ENCODE measurements around the gene TXNDC11. TPM values are rescaled to one million over a fixed set of nuclear protein-coding genes. Genes with fewer than 3 reads are reported as not detected.

The TXNDC11 gene
- total RNA-seq, 6 experiments from 2014 or later: 43.2 to 63.3 (median 54.0) TPM

DNA sequence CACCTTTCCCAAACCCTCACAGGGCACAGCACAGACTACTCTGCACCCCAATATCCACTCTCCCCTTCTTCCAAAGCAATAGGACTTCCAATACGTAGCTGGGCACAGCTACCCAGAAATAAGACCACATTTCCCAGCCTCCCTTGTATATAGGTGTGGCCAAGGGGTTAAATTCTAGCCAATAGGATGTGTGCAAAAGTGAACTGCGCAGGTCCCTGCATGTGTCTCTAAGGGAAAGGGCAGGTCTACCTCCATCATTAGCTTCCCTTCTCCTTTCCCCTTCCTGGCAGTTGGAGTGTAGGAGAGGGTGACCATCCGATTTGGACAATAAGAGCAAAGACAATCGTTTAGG lies 99.9 kb downstream of the TXNDC11 start:
- intact Hi-C loops (cut with DNase I): loop anchor here (5.0 to 10.0 kb wide), 3 partner anchors 110 to 245 kb away; no protein-coding TSS in a partner anchor
- Histone ChIP-seq H3K36me3 (no peaks in the 10 kb centered on the region), H3K4me3 (no peak overlapping the region), H3K4me1 (peaks cover 0 to 17% (median 9%) of the 10 kb centered on the region in 4 donors), H3K27me3 (no peaks in the 10 kb centered on the region), H3K27ac (no peak overlapping the region), H3K9me3 (no peaks in the 10 kb centered on the region)
- TF ChIP-seq, protein P1, sequence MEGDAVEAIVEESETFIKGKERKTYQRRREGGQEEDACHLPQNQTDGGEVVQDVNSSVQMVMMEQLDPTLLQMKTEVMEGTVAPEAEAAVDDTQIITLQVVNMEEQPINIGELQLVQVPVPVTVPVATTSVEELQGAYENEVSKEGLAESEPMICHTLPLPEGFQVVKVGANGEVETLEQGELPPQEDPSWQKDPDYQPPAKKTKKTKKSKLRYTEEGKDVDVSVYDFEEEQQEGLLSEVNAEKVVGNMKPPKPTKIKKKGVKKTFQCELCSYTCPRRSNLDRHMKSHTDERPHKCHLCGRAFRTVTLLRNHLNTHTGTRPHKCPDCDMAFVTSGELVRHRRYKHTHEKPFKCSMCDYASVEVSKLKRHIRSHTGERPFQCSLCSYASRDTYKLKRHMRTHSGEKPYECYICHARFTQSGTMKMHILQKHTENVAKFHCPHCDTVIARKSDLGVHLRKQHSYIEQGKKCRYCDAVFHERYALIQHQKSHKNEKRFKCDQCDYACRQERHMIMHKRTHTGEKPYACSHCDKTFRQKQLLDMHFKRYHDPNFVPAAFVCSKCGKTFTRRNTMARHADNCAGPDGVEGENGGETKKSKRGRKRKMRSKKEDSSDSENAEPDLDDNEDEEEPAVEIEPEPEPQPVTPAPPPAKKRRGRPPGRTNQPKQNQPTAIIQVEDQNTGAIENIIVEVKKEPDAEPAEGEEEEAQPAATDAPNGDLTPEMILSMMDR (IDR thresholded peaks at IDR 0.05): no peak
- no peak for TF ChIP-seq POLR2A (IDR thresholded peaks at IDR 0.05)
- no peak for DNase-seq
- 48% methylated on average over 3 of the region's 4 CpGs for WGBS (ENCODE audit: insufficient coverage, low coverage, low lambda C conversion rate, missing lambda C conversion rate)
- no peak for ATAC-seq

DNA sequence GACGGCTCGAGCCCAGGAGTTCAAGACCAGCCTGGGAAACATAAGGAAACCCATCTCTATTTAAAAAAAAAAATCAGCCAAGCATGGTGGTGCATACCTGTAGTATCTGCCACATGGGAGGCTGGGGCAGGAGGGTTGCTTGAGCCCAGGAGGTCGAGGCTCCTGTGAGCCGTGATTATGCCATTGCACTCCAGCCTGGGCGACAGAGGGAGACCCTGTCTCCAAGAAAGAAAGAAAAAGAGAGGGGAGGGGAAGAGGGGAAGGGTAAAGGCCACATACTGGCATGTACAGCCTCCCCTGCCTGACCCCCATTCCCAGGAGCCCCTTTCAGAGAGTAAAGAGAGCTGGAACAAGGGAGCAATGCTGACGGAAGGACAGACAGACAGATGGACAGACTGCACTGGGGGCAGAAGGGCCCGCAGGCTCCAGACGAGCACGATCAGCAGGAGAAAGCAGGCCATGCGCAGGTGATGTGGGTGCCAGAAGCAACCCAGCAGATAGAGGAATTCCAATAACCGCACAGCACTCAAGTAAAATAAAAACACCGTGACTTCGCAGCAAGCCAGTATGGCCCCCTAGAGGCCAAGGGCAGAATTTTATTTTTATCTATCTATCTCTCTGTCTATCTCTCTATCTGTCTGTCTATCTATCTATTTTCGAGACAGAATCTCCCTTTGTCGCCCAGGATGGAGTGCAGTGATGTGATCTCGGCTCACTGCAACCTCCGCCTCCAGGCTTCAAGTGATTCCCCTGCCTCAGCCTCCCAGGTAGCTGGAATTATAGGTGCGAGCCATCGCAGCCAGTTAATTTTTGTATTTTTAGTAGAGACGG lies 101.5 kb downstream of the TXNDC11 start:
- 21% methylated on average over 12 of the region's 20 CpGs for WGBS (ENCODE audit: insufficient coverage, low coverage, low lambda C conversion rate, missing lambda C conversion rate)
- Histone ChIP-seq H3K36me3 (no peaks in the 10 kb centered on the region), H3K27me3 (no peaks in the 10 kb centered on the region), H3K4me1 (peaks cover 0 to 17% (median 9%) of the 10 kb centered on the region in 4 donors), H3K9me3 (no peaks in the 10 kb centered on the region), H3K27ac (peak overlapping the region; percentile 92 to 97 (median 95)), H3K4me3 (no peak overlapping the region)
- peak in 2 of 3 donors; percentile 61 to 64 for DNase-seq
- ATAC-seq: peak; percentile 59 to 73 (median 66)
- TF ChIP-seq, protein P1 (IDR thresholded peaks at IDR 0.05): peak; percentile 84 to 88 (median 88)
- TF ChIP-seq POLR2A (IDR thresholded peaks at IDR 0.05): no peak
- intact Hi-C loops (cut with DNase I): loop anchor here (5.0 to 10.0 kb wide), 3 partner anchors 109 to 244 kb away; no protein-coding TSS in a partner anchor

DNA sequence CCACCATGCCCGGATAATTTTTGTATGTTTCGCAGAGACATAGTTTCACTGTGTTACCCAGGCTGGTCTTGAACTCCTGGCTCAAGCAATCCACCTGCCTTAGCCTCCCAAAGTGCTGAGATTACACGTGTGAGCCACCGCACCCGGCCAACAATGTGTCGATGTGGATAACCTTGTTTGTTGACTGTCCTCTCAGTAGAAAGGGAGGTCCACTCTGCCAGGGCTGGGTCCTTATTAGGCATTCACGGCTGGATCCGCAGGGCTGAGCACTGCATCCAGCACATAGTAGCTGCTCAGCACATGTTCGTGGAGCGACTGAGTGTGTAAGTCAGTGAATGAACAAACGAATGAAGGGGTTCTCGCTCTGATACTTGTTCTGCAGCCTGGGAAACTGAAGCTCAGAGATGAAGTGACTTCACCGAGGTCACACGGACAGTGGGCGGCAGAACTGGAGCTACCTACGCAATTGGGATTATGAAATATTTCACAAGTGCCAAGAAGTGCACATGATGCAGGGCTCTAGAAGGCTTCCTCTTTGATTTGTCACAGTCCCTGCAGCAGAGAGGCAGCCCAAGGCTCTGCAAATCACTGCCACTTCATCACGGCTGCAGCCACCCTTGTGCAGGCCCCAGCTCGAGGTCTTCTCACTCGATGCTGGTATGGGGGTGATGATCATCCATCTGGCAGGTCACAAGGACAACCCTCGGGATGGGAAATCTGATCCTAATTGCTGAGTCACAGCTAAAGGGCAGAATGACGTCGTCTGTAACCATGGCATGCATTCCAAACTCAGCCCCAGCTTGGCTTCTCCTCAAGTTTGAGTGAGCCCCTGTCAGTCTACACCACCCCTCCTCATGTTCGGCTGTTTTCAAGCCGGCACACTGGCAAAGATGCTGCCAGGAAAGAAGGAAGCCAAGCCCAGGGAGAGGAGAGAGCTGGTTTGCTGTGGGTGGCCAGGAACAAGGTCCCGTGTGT lies 102.4 kb downstream of the TXNDC11 start:
- WGBS (ENCODE audit: insufficient coverage, low coverage, low lambda C conversion rate, missing lambda C conversion rate): 27% methylated on average over 16 of the region's 25 CpGs

More for the DNA sequence above, 102.4 kb downstream of the TXNDC11 start:
- Histone ChIP-seq H3K4me3 (no peak overlapping the region), H3K27me3 (no peaks in the 10 kb centered on the region), H3K27ac (peak overlapping the region; percentile 92 to 97 (median 95)), H3K4me1 (peaks cover 0 to 17% (median 9%) of the 10 kb centered on the region in 4 donors), H3K36me3 (no peaks in the 10 kb centered on the region), H3K9me3 (no peaks in the 10 kb centered on the region)
- ATAC-seq (peak; percentile 80 to 91 (median 82)), DNase-seq (peak; percentile 78 to 91 (median 86))
- TF ChIP-seq, protein P1 (IDR thresholded peaks at IDR 0.05): no peak
- TF ChIP-seq POLR2A (IDR thresholded peaks at IDR 0.05): peak; percentile 77
- intact Hi-C loops (cut with DNase I): loop anchor here (5.0 to 10.0 kb wide), 3 partner anchors 108 to 243 kb away; no protein-coding TSS in a partner anchor
